Neural cell (in vitro differentiated cells): Measurements from ENCODE around the gene RANBP3.

Experiments
- EP300 ChIP-seq: fragments of 450-650 bp; conservative IDR thresholded peaks from 2 replicates; pipeline ENCODE4 v1.6.1; 2014; ENCODE audit warnings: antibody characterized with exemption, mild to moderate bottlenecking, moderate library complexity; ENCODE audit not compliant: poor library complexity, severe bottlenecking
- POLR2AphosphoS5 ChIP-seq: IDR thresholded peaks from 2 replicates; pipeline ENCODE4 v1.6.1; 2012
- TF ChIP-seq, protein P1 (sequence below): fragments of 450-650 bp; IDR thresholded peaks from 2 replicates; pipeline ENCODE4 v1.5.1; 2014; ENCODE audit warnings: antibody characterized with exemption, mild to moderate bottlenecking, moderate library complexity; ENCODE audit not compliant: poor library complexity, severe bottlenecking

GRCh38 chr19:5897189-5897969, 80.6 kb downstream of the RANBP3 start:
- TF ChIP-seq, protein P1, sequence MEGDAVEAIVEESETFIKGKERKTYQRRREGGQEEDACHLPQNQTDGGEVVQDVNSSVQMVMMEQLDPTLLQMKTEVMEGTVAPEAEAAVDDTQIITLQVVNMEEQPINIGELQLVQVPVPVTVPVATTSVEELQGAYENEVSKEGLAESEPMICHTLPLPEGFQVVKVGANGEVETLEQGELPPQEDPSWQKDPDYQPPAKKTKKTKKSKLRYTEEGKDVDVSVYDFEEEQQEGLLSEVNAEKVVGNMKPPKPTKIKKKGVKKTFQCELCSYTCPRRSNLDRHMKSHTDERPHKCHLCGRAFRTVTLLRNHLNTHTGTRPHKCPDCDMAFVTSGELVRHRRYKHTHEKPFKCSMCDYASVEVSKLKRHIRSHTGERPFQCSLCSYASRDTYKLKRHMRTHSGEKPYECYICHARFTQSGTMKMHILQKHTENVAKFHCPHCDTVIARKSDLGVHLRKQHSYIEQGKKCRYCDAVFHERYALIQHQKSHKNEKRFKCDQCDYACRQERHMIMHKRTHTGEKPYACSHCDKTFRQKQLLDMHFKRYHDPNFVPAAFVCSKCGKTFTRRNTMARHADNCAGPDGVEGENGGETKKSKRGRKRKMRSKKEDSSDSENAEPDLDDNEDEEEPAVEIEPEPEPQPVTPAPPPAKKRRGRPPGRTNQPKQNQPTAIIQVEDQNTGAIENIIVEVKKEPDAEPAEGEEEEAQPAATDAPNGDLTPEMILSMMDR: no peak
- TF ChIP-seq POLR2AphosphoS5 (no peak), EP300 (no peak)
